Suppressor macrophage treated with lipopolysaccharide for 4 hours (primary cell): ENCODE data around the gene THADA.
"Not testable (repeated sequence)": the region's sequence is repeated elsewhere in the genome, so short reads cannot be mapped to it uniquely, and the experiment has no call there.

Experiments
- DNase-seq: peaks from one replicate; pipeline ENCODE4 v3.0.0-alpha.2; 2020

The THADA gene

GRCh38 chr2:43410055-43410604 is 185.7 kb downstream of the THADA start:
- no peak for DNase-seq

DNA sequence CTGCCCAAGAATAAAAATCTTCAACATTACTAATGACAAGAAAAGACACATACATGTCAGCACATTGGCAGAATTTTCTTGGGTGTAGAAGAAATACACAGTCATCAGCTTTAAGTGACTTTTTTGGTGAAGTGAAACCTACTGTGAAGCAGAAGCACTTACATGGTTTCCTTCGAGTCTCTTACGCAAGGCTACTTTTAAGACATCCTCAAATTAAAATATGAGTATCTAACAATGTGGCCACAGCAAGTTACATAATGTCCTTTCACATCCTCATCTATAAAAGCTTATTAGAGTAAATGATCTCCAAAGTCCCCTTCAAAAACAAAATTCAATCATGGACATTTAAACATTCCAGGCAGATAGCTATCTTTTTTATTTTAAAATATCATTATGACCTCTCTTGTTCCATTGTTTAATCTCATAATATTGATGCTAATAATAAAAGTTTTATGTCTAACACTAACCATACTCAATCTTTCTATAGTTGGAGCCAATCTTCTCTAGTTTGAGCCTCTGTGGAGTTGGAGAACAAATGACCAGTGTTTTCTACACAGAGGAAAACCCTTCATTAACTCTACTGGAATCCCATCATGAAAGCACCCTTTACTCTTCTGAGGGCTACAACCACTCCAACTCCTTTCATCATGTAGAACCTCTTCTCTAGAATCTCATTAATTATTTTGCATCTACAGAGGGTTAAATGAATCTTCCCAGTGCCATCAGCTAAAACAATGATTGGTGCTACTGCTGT is 187.3 kb downstream of the THADA start:
- peak; percentile 94 for DNase-seq

- DNase-seq: peak; percentile 48
These were observed 187.9 kb downstream of the THADA start for GRCh38 chr2:43407935-43408334.

DNA sequence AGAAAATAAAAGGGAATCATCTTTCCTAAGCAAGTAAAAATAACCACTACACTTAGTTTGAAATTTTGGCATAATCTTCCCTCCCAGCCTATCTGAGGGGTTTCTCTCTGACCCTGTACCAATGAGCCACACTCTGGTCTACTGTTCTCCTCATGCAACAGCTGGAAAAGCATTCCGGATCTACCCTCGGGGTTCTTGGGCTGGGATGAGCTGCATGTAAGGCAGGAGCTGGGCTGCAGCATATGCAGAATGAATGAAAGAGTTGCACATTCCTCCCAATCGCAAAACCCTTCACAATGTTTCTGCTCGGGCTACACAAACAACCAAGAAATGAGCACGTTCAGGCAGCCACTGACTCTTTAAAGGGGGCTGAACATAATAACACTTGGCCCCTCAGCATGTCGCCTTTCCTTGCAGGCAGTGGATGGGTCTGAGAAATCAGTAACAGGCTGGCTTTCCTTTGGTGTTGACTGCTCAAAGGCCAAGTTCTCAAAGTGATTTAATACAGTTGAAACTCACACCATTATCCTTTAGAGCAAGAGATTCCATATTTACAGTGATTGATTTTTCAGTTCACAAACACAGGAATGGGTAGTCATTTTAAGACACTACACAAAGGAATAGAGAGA is 189.1 kb downstream of the THADA start:
- no peak for DNase-seq

DNA sequence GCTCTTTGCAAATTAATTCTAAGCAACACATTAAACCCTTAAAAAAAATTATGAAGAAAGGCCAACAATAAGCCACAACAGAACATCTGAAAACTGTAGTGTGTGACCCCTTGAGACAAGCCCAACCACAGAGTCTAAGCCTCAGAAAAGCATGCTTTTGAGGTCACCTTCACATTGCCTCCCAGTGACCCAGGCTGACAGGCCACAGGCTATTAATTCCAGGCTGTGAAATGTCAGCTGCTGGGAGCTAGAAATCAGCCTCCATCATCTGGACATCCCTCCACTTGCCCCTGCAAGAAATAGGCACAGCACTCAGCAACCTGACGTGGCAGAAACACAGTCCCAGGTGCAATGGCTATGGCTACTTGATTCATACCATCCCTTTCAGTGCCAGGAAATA is 190.0 kb downstream of the THADA start:
- no peak for DNase-seq

- DNase-seq: no peak
These were observed 193.3 kb downstream of the THADA start for GRCh38 chr2:43402452-43402937.

- DNase-seq: no peak
These were observed 193.8 kb downstream of the THADA start for GRCh38 chr2:43402002-43402401.

DNA sequence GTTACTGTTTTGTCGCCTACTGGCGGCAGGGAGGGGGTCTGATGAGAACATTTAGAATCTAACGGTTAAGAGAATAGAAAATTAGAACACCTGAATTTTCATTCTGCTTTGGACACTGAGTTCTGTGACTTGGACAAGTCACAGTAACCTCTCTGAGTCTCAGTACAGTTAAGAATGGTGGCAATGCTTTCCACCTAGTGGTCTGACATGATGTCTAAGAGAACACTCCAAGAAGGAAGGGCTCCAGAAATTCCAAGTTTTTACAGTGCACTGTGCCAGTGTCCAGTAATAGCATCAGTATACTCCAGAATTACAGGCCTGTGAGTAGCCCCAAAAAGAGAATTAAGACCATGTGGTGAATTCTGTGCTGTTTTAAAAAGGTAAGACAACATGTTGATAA is 195.3 kb downstream of the THADA start:
- no peak for DNase-seq

DNA sequence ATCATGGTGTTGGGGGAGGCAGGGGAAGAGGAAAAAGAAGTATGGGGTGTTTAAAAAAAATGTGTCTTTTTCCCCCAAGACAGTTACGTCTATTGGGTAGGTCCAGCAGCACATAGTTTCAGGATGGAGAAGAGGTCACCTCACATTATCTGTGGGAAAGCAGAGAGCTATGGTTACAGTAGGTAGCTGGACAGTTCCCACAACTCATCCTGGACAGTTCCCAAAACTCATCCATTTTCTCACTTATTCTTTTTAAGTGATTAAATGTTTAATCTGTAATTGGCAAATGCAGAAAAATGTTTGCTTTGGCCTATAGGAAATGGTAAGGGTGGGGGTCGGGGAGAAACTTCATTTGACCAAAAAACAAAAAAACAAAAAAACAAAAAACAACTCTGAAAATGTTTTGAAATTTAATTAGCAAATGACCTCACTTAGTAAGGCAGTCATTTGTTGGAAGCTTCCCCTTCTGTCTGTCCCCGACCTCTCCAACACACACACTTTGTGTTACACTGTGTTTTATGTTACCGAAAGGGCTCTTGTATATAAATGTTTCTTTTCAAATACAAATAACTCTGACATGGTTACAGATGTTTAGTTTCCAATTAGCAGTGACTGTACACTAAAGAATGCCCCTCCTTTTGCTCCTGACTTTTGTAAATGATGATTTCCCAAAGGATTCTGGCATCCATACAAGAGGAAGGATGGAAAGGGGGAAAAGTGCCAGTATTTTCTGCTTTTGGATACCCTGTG is 196.1 kb downstream of the THADA start:
- no peak for DNase-seq

GRCh38 chr2:43399098-43399497 is 196.7 kb downstream of the THADA start:
- DNase-seq: no peak

DNA sequence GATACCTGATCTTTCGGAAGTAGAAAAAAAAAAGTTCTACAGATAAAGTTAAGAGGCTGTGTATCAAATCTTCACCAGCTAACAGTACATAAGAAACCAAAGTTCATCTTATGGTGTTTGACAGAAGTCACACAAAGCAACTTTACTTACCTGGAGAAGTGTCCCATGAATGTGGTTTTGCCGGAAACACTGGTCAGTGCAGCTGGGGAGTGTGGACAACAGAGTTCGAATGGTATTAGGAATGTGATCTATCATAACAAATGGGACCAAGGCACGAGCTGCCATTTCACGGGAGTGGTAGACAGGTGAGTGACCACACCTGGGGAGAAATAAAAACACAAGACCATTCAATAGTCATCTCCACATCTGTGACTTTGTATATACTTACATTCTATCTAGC is 198.0 kb downstream of the THADA start:
- no peak for DNase-seq

DNA sequence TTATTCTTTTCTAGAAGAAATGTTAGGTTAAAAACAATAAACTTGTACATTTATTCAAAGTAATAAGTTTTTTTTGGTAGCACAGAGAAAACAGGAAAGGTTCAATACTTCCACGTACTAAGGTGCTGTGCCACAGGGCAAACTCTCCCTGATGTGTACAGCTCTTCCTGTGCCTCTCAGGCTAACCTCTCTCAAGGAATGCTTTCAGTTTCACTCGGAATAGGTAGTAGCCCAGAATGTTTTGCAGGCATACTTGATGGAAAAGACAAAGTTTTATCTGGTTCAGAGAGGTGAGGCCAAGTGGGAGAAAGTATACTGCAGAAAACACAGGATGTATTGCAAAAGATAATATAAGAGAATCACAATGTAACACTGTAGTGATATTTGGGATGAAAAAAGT is 198.4 kb downstream of the THADA start:
- no peak for DNase-seq

- not testable (repeated sequence) for DNase-seq
These were observed 199.5 kb downstream of the THADA start for GRCh38 chr2:43396344-43396743.

DNA sequence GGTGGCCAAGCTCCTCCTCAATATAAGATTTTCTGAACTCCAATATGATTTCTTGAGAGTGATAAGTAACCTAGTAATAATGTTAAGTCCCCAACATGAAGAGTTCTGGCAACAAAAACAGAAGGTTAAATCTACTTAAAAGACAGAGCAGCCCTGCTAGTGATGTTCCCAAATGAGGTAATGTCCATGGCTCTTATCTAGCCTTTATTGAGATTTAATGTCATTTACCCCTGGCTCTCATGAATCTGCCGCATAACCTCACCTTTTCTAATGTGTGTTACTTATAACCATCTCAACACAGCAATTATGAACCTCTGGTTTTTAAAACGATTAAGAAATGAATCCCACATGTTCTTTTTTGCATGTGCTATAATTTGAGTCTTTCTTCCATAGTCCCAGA is 201.9 kb downstream of the THADA start:
- DNase-seq: no peak

GRCh38 chr2:43391878-43392215 is 204.0 kb downstream of the THADA start:
- DNase-seq: no peak

DNA sequence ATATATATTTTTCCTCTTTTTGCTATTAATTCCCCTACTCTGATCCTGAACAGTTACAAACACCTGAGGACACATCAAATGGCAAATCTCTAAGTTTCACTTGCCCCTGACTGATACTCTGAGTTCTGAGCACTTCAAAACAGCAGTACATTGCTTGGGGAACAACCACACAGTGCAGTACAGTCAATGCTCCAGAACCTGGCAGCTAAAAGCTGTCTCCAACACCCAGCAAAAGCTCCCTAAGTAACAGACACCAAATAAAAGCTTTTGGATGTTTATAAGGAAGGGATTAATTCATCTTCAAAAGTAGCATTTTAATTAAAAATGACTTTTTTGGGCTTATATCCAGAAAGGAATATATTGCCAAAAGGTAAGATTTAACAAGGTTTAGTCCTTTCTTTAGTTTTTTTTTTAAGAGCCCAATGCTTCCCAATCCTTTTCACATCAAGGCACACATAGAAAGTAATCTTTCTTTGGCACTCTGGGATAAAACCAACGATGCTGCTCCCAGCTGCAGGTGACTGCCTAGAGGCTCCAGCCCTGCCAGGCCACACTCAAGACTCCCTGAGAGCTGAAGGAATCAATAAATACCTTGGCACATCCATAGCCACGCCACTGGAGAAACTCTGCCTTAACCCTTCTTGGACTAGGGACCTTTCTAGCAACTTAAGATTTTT is 204.5 kb downstream of the THADA start:
- no peak for DNase-seq

GRCh38 chr2:43389581-43390466 is 206.0 kb downstream of the THADA start:
- DNase-seq: no peak

GRCh38 chr2:43388371-43388770 is 207.5 kb downstream of the THADA start:
- DNase-seq: no peak

DNA sequence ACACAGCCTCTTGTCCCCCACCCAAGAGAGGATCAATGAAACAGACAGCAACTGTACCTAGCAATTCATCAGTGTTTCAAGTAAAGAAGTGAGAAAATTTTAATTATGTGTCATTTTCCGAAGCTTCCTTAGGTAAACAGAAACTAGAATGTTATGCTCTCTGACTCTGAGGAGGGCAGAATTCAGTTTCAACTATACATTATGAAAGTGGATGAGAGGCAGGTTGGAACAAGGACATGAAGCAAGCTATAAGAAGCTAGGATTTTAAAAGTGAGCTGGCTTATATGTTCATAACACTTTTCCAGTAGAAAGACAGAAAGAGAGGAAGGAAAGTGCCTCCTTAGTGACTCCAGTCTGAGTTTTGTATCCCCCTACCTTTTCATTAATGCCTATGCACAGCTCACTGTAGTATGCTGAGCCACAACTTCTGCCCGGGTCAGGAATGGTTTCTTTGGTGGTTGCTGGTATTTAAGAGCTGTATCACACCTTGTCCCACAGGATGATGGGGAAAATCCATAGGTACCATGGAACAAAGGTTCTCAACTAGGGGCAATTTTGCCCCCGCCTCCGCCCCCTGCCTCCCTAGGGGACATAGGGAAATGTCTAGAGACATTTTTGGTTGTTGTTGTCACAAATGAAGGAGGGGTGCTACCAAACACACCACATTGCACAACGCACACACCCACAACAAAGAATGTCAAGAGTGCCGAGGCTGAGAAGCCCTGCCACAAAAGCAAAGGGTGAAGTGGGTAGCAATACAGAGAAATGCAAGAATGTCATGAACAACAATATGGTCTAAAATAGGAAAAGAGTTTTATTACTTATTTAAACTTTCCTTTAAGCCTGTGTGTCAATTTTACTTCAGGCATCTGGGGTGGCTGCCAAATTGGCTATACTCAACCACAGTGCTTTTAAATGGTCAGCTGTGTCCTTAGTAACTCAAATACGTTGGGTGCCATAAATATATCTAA is 208.5 kb downstream of the THADA start:
- no peak for DNase-seq

DNA sequence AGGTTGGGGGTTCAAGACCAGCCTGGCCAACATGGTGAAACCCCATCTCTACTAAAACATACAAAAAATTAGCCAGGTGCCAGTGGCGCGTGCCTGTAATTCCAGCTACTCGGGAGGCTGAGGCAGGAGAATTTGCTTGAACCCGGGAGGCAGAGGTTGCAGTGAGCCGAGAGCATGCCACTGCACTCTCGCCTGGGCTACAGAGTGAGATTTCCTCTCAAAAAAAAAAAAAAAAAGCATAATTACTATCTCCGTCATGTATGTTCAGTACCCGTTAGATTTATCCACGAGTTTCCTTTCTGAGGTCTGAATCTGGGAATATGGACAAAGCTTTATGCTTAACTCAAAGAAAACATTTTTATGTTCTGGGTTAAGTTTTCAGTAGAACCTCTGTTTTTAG is 209.2 kb downstream of the THADA start:
- DNase-seq: not testable (repeated sequence)

GRCh38 chr2:43384143-43384542 is 211.7 kb downstream of the THADA start:
- DNase-seq: no peak
